Lower leg skin (tissue), 4 donors: ENCODE data around the gene TIMP2. TPM values are rescaled to one million over a fixed set of nuclear protein-coding genes. Genes with fewer than 3 reads are reported as not detected.

Experiments used
- DNase-seq, 2 donors: peaks; one replicate each; pipeline ENCODE4 v3.0.0-alpha.2; 2019; ENCODE audit warnings: low spot score in 2 of 2
- H3K4me3 ChIP-seq: fragments of 200-600 bp; sonication (generic); 2 replicates; pipeline ENCODE4 v1.5.1; 2017; ENCODE audit warnings: mild to moderate bottlenecking, low read depth; ENCODE audit not compliant: poor library complexity, severe bottlenecking
- CTCF ChIP-seq, 3 donors: fragments of 450-650 bp; IDR thresholded peaks; one replicate each; pipeline ENCODE4 v1.5.1; 2016; ENCODE audit warnings: antibody characterized with exemption in 3 of 3, mild to moderate bottlenecking in 3 of 3, moderate library complexity in 2 of 3
- POLR2A ChIP-seq, 2 donors: fragments of 450-650 bp; IDR thresholded peaks; one replicate each; pipeline ENCODE4 v1.6.1; 2016 to 2017; ENCODE audit warnings: antibody characterized with exemption in 2 of 2, mild to moderate bottlenecking in 1 of 2, moderate library complexity in 1 of 2
- WGBS, 2 donors: methylation state at CpG; one replicate each; pipeline ENCODE4 v1.1.5; 2018; 5-methylcytosine and 5-hydroxymethylcytosine counted together
- intact Hi-C: fragments of 100-400 bp; cut with DNase I; formaldehyde crosslinking; loops from one replicate; pipeline ENCODE4 v1.15.0; 2023; ENCODE audit warnings: low total_unique reads
- total RNA-seq, 4 donors: library from RNA; depleted of rRNA; stranded (reverse); fragments of >200 nt; gene quantifications; one replicate each; pipeline ENCODE4 v1.1.0, GENCODE V29; 2016

TIMP2 gene
- total RNA-seq, 4 donors from 2014 or later: 69.7 to 203 (median 94.8) TPM

- DNase-seq: no peak
- H3K4me3 ChIP-seq: no peak overlapping the region
- WGBS, 2 donors: 93 to 94% methylated on average over 24 to 25 of the region's 25 CpGs
- no peak for TF ChIP-seq POLR2A (IDR thresholded peaks at IDR 0.05)
- TF ChIP-seq CTCF (IDR thresholded peaks at IDR 0.05): no peak
- intact Hi-C loops: no loop called here
These were observed 69.5 kb downstream of the TIMP2 start for GRCh38 chr17:78855561-78856165.

- no peak for DNase-seq
- H3K4me3 ChIP-seq: no peak overlapping the region
- intact Hi-C loops: no loop called here
- 82 to 88% methylated on average over 7 to 8 of the region's 9 CpGs for WGBS, 2 donors
- TF ChIP-seq POLR2A (IDR thresholded peaks at IDR 0.05): no peak
These were observed 70.7 kb downstream of the TIMP2 start for GRCh38 chr17:78854508-78854907.

GRCh38 chr17:78853926-78854394 lies 71.2 kb downstream of the TIMP2 start:
- DNase-seq: no peak
- no peak overlapping the region for H3K4me3 ChIP-seq
- no peak for TF ChIP-seq POLR2A (IDR thresholded peaks at IDR 0.05)
- TF ChIP-seq CTCF (IDR thresholded peaks at IDR 0.05): no peak
- intact Hi-C loops: no loop called here
- WGBS, 2 donors: 69 to 79% methylated on average over 11 of the region's 11 CpGs

- H3K4me3 ChIP-seq: no peak overlapping the region
- WGBS, 2 donors: 88 to 90% methylated on average over 16 of the region's 16 CpGs
- no peak for TF ChIP-seq CTCF (IDR thresholded peaks at IDR 0.05)
- intact Hi-C loops: no loop called here
- DNase-seq: no peak
These were observed 72.5 kb downstream of the TIMP2 start for GRCh38 chr17:78852709-78853121.

GRCh38 chr17:78849026-78849425 lies 76.2 kb downstream of the TIMP2 start:
- 93 to 95% methylated on average over 5 of the region's 5 CpGs for WGBS, 2 donors
- TF ChIP-seq CTCF (IDR thresholded peaks at IDR 0.05): no peak
- TF ChIP-seq POLR2A (IDR thresholded peaks at IDR 0.05): no peak
- no peak overlapping the region for H3K4me3 ChIP-seq
- no peak for DNase-seq
- intact Hi-C loops: no loop called here

GRCh38 chr17:78847052-78847451 lies 78.1 kb downstream of the TIMP2 start:
- no peak for TF ChIP-seq POLR2A (IDR thresholded peaks at IDR 0.05)
- TF ChIP-seq CTCF (IDR thresholded peaks at IDR 0.05): no peak
- intact Hi-C loops: no loop called here

More at GRCh38 chr17:78847052-78847451, 78.1 kb downstream of the TIMP2 start:
- DNase-seq: no peak
- H3K4me3 ChIP-seq: no peak overlapping the region
- WGBS, 2 donors: 93 to 97% methylated on average over 3 of the region's 3 CpGs
